SK-N-MC (cell line): ENCODE data around the gene ERC2.
"Not testable (repeated sequence)": the region's sequence is repeated elsewhere in the genome, so short reads cannot be mapped to it uniquely, and the experiment has no call there.

Experiments used
- DNase-seq: peaks from one replicate; pipeline ENCODE4 v3.0.0-alpha.2; 2011; ENCODE audit warnings: low read depth, low spot score
- H3K27ac ChIP-seq: fragments of 200-600 bp; sonication (generic); 2 replicates; pipeline ENCODE4 v1.5.1; 2016; ENCODE audit warnings: mixed run types
- H3K36me3 ChIP-seq: fragments of 200-600 bp; sonication (generic); 2 replicates; pipeline ENCODE4 v1.6.1; 2017; ENCODE audit warnings: antibody characterized with exemption, low read length, mixed read lengths; ENCODE audit not compliant: insufficient read depth
- H3K4me3 ChIP-seq: fragments of 200-600 bp; sonication (generic); 2 replicates; pipeline ENCODE4 v1.5.1; 2016
- H3K9ac ChIP-seq: fragments of 200-600 bp; sonication (generic); 2 replicates; pipeline ENCODE4 v1.8.0; 2017; ENCODE audit warnings: mixed run types, mixed read lengths; ENCODE audit not compliant: insufficient read length
- H3K9me3 ChIP-seq: fragments of 200-600 bp; sonication (generic); 2 replicates; pipeline ENCODE4 v1.6.1; 2017; ENCODE audit warnings: low read depth, mild to moderate bottlenecking, antibody characterized with exemption, low read length, moderate library complexity, mixed read lengths
- EZH2 ChIP-seq: fragments of 200-600 bp; sonication (generic); IDR thresholded peaks from one replicate; pipeline ENCODE4 v1.6.1; 2017; ENCODE audit warnings: antibody characterized with exemption
- FOXP2 ChIP-seq: optimal IDR thresholded peaks from 2 replicates; pipeline ENCODE3; 2011; ENCODE audit warnings: mild to moderate bottlenecking, moderate library complexity; ENCODE audit not compliant: insufficient read depth; ENCODE audit errors: extremely low read length, control extremely low read depth
- POLR2AphosphoS5 ChIP-seq: IDR thresholded peaks from 2 replicates; pipeline ENCODE4 v1.6.1; 2012; ENCODE audit warnings: mild to moderate bottlenecking, low read depth, low read length, borderline replicate concordance

The ERC2 gene

GRCh38 chr3:56086355-56086754 lies 381.9 kb downstream of the ERC2 start:
- Histone ChIP-seq H3K27ac (no peak overlapping the region), H3K9me3 (no peaks in the 10 kb centered on the region), H3K9ac (no peak overlapping the region), H3K4me3 (no peak overlapping the region), H3K36me3 (no peaks in the 10 kb centered on the region)
- no peak for DNase-seq
- TF ChIP-seq POLR2AphosphoS5: no peak
- no peak for TF ChIP-seq FOXP2
- TF ChIP-seq EZH2: no peak

- Histone ChIP-seq H3K4me3 (no peak overlapping the region), H3K27ac (no peak overlapping the region), H3K9me3 (no peaks in the 10 kb centered on the region), H3K36me3 (no peaks in the 10 kb centered on the region), H3K9ac (no peak overlapping the region)
- no peak for DNase-seq
- TF ChIP-seq FOXP2 (no peak), POLR2AphosphoS5 (no peak), EZH2 (no peak)
Observed at GRCh38 chr3:56081246-56081645, 387.0 kb downstream of the ERC2 start.

DNA sequence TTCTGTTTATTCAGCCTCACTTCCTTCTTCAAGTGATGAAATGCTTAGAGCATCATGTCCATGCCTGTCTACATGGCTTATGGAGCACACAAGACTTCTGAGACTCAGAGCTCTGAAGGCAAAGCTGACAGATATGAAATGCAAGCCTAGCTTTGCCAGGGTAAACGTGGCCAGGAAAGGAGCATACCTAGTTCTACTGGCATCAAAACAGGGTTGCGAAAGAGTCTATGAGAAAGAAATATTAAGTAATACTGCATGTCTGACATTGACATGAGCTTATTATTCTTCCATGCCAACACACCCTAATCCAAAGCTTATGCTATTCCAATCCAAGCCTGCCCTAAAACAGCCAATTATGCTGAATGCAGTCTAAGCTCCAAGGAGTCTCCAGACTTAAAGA lies 391.5 kb downstream of the ERC2 start:
- Histone ChIP-seq H3K27ac (no peak overlapping the region), H3K9me3 (no peaks in the 10 kb centered on the region), H3K9ac (no peak overlapping the region), H3K4me3 (no peak overlapping the region), H3K36me3 (no peaks in the 10 kb centered on the region)
- TF ChIP-seq FOXP2 (no peak), POLR2AphosphoS5 (no peak), EZH2 (no peak)
- DNase-seq: no peak

DNA sequence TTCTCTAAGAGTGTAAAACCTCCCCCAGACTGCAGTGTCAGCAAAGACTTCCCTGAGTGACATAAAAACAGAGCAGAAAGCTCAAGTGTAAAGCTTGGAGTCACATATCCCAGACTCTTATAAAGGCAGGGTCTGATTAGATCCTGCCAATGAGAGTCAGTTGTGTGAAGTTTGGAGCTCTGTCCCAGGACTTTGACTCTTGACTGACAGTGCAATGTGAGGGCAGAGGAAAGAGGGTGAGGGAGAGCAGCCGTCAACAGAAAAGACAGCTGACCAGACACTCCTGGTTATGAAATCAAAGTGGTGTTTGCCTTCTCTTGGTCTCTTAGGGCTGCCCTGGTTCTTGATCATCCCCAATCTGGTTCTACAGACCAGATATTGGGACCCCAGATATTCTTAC lies 393.2 kb downstream of the ERC2 start:
- Histone ChIP-seq H3K9me3 (no peaks in the 10 kb centered on the region), H3K4me3 (no peak overlapping the region), H3K27ac (no peak overlapping the region), H3K9ac (no peak overlapping the region), H3K36me3 (no peaks in the 10 kb centered on the region)
- no peak for TF ChIP-seq EZH2
- TF ChIP-seq FOXP2: no peak
- no peak for TF ChIP-seq POLR2AphosphoS5
- no peak for DNase-seq

DNA sequence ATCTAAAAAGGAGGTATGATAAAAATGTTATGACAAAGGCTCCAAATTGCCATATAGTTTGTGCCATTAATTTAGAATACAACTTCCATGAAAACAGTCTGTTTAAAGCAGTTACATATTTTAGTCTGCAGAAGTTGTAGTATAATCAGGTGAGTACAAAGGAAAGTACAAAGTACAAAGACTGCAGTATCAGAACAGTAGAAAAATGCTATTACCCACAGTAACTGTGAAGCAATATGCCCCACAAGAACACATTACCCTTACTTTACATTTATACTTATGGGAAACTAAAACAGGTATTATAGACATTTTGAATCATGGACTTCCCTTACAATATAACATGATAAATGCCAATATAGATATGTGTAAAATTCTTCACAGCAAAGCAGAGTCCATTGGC lies 398.5 kb downstream of the ERC2 start:
- Histone ChIP-seq H3K4me3 (no peak overlapping the region), H3K9me3 (no peaks in the 10 kb centered on the region), H3K9ac (no peak overlapping the region), H3K27ac (no peak overlapping the region), H3K36me3 (no peaks in the 10 kb centered on the region)
- TF ChIP-seq POLR2AphosphoS5: no peak
- DNase-seq: no peak

DNA sequence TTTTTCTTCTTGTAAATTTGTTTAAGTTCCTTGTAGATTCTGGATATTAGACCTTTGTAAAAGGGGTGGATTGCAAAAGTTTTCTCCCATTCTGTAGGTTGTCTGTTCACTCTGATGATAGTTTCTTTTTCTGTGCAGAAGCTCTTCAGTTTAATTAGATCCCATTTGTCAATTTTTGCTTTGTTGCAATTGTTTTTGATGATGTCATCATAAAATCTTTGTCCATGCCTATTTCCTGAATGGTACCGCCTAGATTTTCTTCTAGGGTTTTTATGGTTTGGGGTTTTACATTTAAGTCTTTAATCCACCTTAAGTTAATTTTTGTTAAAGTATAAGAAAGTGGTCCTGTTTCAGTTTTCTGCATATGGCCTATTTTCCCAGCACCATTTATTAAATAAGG lies 401.9 kb downstream of the ERC2 start:
- not testable (repeated sequence) for H3K9ac ChIP-seq

DNA sequence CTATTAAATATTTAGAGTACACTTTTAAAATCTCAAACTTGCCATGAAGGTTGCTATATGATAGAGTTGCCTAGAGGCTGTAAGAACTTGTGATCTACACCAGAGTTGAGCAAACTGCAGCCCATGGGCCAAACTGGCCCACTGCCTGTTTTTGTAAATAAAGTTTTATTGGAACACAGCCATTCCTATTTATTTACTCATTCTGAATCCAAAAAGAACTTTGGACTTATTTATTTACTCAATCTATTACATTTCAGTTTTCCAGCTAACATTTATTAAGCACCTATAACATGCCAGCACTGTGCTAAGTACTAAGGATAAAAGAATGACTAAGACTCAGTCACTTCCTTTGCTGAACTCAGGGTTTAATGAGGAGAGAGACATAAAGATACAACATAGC lies 403.6 kb downstream of the ERC2 start:
- H3K36me3 ChIP-seq: no peaks in the 10 kb centered on the region
- no peaks in the 10 kb centered on the region for H3K9me3 ChIP-seq
- H3K27ac ChIP-seq: no peak overlapping the region
- no peak overlapping the region for H3K4me3 ChIP-seq
- no peak overlapping the region for H3K9ac ChIP-seq
- TF ChIP-seq EZH2: no peak
- no peak for DNase-seq

More for the DNA sequence above, 401.9 kb downstream of the ERC2 start:
- not testable (repeated sequence) for H3K27ac ChIP-seq, H3K36me3 ChIP-seq, DNase-seq, H3K9me3 ChIP-seq, H3K4me3 ChIP-seq

GRCh38 chr3:56061279-56061626 lies 407.0 kb downstream of the ERC2 start:
- Histone ChIP-seq H3K36me3 (no peaks in the 10 kb centered on the region), H3K27ac (no peak overlapping the region), H3K9ac (no peak overlapping the region), H3K9me3 (no peaks in the 10 kb centered on the region), H3K4me3 (no peak overlapping the region)
- TF ChIP-seq POLR2AphosphoS5: no peak
- no peak for TF ChIP-seq FOXP2
- no peak for TF ChIP-seq EZH2
- no peak for DNase-seq

GRCh38 chr3:56060521-56061278 lies 407.6 kb downstream of the ERC2 start:
- Histone ChIP-seq H3K9ac (no peak overlapping the region), H3K4me3 (no peak overlapping the region), H3K9me3 (no peaks in the 10 kb centered on the region), H3K36me3 (no peaks in the 10 kb centered on the region), H3K27ac (no peak overlapping the region)
- TF ChIP-seq EZH2 (no peak), POLR2AphosphoS5 (no peak), FOXP2 (no peak)
- no peak for DNase-seq

GRCh38 chr3:56059731-56060130 lies 408.5 kb downstream of the ERC2 start:
- no peak overlapping the region for H3K27ac ChIP-seq
- no peak overlapping the region for H3K4me3 ChIP-seq
- no peak for TF ChIP-seq POLR2AphosphoS5
- no peak for TF ChIP-seq EZH2
- no peak for TF ChIP-seq FOXP2
- no peak for DNase-seq
- no peak overlapping the region for H3K9ac ChIP-seq
- no peaks in the 10 kb centered on the region for H3K9me3 ChIP-seq
- H3K36me3 ChIP-seq: no peaks in the 10 kb centered on the region
